ENCODE measurements around the gene CELSR1. TPM values are rescaled to one million over a fixed set of nuclear protein-coding genes. Genes with fewer than 3 reads are reported as not detected.

Gene CELSR1
- total and polyA plus RNA-seq, 2 of the 13 experiments (the other 11 are each of a cell fraction or from before 2014, with no cell fraction given), result 0.78 to 1.8 TPM

GRCh38 chr22:46390652-46391301 is 146.6 kb downstream of the CELSR1 start (continued):
- TF ChIP-seq ZNF354B (CRISPR knock-in tag; IDR thresholded peaks at IDR 0.05), result no peak
- TF ChIP-seq RERE (CRISPR knock-in tag; IDR thresholded peaks at IDR 0.05; ENCODE audit: low read depth), result no peak
- TF ChIP-seq, protein P1, sequence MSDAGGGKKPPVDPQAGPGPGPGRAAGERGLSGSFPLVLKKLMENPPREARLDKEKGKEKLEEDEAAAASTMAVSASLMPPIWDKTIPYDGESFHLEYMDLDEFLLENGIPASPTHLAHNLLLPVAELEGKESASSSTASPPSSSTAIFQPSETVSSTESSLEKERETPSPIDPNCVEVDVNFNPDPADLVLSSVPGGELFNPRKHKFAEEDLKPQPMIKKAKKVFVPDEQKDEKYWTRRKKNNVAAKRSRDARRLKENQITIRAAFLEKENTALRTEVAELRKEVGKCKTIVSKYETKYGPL (CRISPR knock-in tag; IDR thresholded peaks at IDR 0.05), result no peak
- TF ChIP-seq ZNF580 (CRISPR knock-in tag; IDR thresholded peaks at IDR 0.05; ENCODE audit: borderline replicate concordance, low read depth), result peak; percentile 31; the same call in 1 of the 2 replicates
- no peak; the same call in 1 of the 2 replicates for TF ChIP-seq NR2F2 (IDR thresholded peaks at IDR 0.05; ENCODE audit: borderline replicate concordance, low read depth)
- 0 out of 2 replicates have a peak, but pooled peaks have one; percentile 36 for TF ChIP-seq ZNF335 (CRISPR knock-in tag; IDR thresholded peaks at IDR 0.05)
- no peak for TF ChIP-seq PITX1 (CRISPR knock-in tag; IDR thresholded peaks at IDR 0.05)
- no peak for TF ChIP-seq ZBTB1 (CRISPR knock-in tag; IDR thresholded peaks at IDR 0.05; ENCODE audit: borderline replicate concordance)
- TF ChIP-seq SIX1 (CRISPR knock-in tag; IDR thresholded peaks at IDR 0.05; ENCODE audit: borderline replicate concordance), result peak; percentile 56; the same call in 1 of the 2 replicates
- TF ChIP-seq ZNF777 (CRISPR knock-in tag; IDR thresholded peaks at IDR 0.05), result no peak
- no peak for TF ChIP-seq U2AF1 (optimal IDR thresholded peaks at IDR 0.05; ENCODE audit: low read depth, low read length)
- TF ChIP-seq ZBTB38 (CRISPR knock-in tag; IDR thresholded peaks at IDR 0.05), result peak; percentile 66; the same call in 1 of the 2 replicates
- no peak for TF ChIP-seq MAZ (IDR thresholded peaks at IDR 0.05; ENCODE audit: borderline replicate concordance, low read depth, low read length)
- 0 out of 2 replicates have a peak, but pooled peaks have one; percentile 32 for TF ChIP-seq MAZ (CRISPR knock-in tag; IDR thresholded peaks at IDR 0.05; ENCODE audit: low read depth)
- 0 out of 2 replicates have a peak, but pooled peaks have one; percentile 31 for TF ChIP-seq RARA (CRISPR knock-in tag; IDR thresholded peaks at IDR 0.05)
- TF ChIP-seq PREB (CRISPR knock-in tag; IDR thresholded peaks at IDR 0.05), result no peak
- 0 out of 2 replicates have a peak, but pooled peaks have one; percentile 49 for TF ChIP-seq ZFP1 (CRISPR knock-in tag; IDR thresholded peaks at IDR 0.05)
- TF ChIP-seq, protein P2, sequence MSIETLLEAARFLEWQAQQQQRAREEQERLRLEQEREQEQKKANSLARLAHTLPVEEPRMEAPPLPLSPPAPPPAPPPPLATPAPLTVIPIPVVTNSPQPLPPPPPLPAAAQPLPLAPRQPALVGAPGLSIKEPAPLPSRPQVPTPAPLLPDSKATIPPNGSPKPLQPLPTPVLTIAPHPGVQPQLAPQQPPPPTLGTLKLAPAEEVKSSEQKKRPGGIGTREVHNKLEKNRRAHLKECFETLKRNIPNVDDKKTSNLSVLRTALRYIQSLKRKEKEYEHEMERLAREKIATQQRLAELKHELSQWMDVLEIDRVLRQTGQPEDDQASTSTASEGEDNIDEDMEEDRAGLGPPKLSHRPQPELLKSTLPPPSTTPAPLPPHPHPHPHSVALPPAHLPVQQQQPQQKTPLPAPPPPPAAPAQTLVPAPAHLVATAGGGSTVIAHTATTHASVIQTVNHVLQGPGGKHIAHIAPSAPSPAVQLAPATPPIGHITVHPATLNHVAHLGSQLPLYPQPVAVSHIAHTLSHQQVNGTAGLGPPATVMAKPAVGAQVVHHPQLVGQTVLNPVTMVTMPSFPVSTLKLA (IDR thresholded peaks at IDR 0.05), result peak; percentile 29; the same call in 1 of the 2 replicates
- peak; percentile 28; the same call in 1 of the 2 replicates for TF ChIP-seq ERF (CRISPR knock-in tag; IDR thresholded peaks at IDR 0.05)
- no peak for TF ChIP-seq ZNF230 (CRISPR knock-in tag; IDR thresholded peaks at IDR 0.05)
- no peak for TF ChIP-seq ZNF598 (CRISPR knock-in tag; IDR thresholded peaks at IDR 0.05; ENCODE audit: borderline replicate concordance)
- peak; percentile 84 for TF ChIP-seq ZNF768 (CRISPR knock-in tag; IDR thresholded peaks at IDR 0.05)
